GM18505 (cell line): ENCODE results near the gene PMAIP1.
"Not testable (repeated sequence)": the region's sequence is repeated elsewhere in the genome, so short reads cannot be mapped to it uniquely, and the experiment has no call there.

ENCODE experiments used
- ATAC-seq: cut with Tn5 transposase; IDR thresholded peaks from one replicate; pipeline ENCODE4 v1.9.1; 2021; ENCODE audit not compliant: unreplicated experiment
- POLR2A ChIP-seq: IDR thresholded peaks from 4 replicates; pipeline ENCODE4 v1.6.1; 2011; ENCODE audit warnings: borderline replicate concordance; ENCODE audit not compliant: insufficient read depth, insufficient read length; ENCODE audit errors: extremely low read depth

Gene PMAIP1

DNA sequence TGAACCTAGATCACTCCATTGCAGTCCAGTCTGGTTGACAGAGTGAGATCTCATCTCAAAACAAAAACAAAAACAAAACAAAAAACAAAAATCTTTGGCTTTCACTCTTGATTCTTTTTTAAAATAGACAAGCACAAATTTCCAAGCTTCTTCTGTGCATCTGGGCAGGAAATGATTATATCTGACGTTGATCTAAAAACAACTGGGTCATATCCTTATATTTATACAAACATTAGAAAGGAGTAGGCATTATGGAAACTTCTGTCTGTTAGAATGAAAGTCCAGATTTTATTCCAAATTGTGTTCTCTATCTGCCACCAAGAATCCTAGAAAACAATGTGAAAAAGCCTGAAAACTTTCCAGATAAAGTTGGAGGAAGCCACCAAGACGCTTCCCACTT, 26.2 kb upstream of the PMAIP1 start:
- no peak for TF ChIP-seq POLR2A
- no peak for ATAC-seq

DNA sequence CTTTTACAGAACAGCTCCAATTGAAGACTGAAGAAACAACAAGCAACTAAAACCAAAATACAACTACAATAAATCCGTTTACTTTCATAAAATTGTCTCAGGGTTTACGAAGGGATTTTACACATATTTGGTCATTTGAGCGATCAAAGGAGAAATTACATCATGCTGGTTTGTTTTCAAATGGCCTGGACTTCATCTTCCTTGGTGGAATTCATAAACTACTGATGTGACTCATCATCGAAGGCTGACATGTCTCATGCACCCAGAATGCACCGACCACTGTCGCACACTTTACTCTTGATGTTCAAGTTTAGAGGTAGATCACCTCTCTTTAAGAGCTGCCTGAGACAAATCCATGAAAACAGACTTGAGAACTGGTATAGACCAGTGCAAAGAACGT, 25.6 kb upstream of the PMAIP1 start:
- no peak for ATAC-seq
- TF ChIP-seq POLR2A: no peak

DNA sequence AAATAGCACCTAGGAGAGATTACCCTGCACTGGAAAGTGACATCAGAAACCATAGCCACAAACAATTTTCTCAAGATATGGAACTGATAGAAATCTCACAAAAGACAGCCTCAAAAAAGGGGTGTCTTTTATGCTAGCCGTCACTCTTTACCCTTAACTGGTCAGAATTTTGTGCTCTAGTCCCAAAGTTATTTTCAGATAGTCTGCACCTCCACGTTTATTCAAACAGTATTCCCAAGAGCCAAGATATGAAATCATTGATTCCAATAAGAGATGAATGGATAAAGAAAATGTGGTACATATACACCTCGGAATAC, 23.5 kb upstream of the PMAIP1 start:
- ATAC-seq: peak; percentile 64
- TF ChIP-seq POLR2A: no peak

DNA sequence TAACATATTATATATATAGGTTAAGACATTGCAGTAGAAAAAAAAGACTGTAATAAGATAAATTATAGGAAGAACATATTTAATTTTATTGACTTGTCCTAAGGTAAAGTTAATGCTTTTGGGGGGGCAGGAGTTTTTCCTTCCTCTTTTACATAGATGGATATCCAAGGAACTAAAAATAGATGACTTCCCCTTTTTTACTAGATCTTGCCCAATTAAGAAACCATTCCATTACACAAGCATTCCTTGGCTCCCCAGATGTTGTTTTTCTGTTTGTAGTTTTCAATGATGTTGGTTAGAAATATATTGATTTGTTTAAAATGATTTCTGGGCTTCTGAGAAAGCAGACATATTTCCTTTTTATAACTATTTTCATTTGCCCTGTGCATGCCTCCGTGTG, 22.4 kb upstream of the PMAIP1 start:
- ATAC-seq: no peak

DNA sequence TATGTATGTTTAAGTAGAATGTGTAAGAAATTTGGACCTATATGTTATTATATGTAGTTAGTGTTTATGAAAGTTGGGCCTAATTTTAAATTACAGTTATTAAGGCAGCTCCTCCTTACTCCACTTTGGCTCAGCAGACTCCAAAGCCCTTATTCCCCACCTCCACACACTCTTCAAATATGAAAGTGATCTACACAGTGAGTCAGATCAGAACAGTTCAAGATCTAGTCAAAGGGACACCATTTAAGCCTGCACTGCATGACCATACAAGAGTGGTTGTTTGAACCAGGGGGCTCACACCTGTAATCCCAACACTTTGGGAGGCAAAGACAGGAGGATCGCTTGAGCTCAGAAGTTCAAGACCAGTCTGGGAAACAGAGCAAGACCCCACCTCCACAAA, 21.2 kb upstream of the PMAIP1 start:
- ATAC-seq: no peak

More for the DNA sequence above, 22.4 kb upstream of the PMAIP1 start:
- no peak for TF ChIP-seq POLR2A

DNA sequence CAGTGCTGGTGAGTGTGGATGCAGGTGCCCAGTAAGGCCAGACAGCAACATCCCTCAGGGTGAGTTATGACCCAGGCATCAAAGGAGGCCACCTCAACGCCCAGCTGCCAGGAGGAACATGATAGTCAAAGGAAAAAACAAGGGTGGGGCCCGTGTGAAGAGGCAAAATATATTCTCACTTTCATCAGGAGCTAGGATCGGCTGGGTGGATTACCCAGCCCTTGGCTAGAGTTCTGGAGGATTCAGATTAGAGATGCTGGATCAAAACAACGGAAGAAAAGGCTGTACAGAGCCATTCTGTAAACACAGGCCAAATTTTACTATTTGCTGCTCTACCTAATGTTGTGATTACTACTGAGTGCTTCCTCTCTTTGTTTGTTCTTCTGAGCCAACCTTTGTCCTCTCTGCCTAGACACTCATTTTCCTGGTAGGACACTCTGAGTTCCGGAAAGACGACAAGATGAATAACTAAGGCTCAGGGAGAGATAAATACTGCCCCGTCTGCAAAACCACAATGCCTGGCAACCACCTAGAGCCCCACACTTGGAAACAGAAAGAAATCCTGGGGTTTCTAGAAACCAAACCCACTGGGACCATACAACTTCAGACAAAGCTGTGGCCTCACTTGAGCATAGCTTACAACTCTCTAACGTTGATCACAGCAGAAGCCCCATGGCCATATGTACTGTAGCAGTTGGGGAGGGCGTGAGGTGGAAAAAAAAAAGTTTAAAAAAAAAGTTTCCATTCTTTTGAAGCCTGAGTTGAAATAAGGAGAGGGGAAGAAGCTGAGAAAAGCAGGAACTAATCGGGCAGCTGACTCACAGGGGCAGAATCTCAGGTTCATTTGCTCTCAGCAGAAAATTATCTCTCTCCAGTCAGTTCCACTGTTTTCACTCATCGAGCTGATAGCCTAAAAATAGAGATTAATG, 17.8 kb upstream of the PMAIP1 start:
- no peak for TF ChIP-seq POLR2A
- ATAC-seq: no peak

More for the DNA sequence above, 21.2 kb upstream of the PMAIP1 start:
- TF ChIP-seq POLR2A: no peak

DNA sequence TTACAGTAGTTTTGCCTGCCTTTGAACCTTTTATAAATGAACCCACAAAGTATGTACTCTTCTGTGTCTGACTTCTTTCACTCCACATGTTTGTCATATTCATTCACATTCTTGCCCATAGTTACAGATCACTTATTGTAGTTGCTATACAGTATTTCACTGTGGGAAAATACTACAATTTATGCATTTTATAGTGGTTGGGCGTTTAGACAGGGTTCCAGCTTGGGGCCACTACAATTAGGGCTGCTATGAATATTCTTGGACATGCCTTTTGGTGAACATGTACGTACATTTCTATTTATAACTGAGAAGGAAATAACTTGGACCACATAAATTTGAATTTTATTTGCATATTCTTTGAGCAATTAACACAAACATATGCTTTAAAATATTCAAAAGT, 15.4 kb upstream of the PMAIP1 start:
- no peak for TF ChIP-seq POLR2A
- no peak for ATAC-seq

DNA sequence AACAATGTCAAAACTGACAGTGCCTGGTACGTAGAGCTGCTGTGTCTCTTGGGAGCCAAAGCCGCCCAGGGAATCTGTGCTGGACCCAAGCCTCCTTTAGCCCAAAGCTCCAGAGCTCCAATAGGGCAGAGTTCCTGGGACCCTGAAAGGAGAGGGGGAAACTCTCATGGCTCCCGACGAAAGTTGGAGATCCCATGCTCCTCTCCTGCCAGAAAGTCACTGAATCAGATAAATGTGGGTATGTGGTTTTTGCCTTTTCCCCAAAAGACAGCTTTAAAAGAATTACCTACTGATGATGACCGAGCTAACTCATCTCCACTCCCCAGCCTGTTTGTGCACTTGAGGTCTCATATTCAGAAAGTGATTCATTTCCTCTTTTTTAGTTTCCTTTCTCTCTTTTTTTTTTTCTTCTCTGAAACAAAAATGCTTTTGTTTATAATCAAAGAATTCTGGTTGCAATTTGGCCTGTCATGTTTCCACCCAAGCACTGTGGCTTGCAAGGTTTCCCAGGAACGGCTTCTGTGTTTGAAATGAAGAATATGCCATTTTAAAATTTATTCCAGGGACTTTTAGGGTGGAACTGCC, 14.1 kb upstream of the PMAIP1 start:
- no peak for TF ChIP-seq POLR2A
- peak; percentile 77 for ATAC-seq

DNA sequence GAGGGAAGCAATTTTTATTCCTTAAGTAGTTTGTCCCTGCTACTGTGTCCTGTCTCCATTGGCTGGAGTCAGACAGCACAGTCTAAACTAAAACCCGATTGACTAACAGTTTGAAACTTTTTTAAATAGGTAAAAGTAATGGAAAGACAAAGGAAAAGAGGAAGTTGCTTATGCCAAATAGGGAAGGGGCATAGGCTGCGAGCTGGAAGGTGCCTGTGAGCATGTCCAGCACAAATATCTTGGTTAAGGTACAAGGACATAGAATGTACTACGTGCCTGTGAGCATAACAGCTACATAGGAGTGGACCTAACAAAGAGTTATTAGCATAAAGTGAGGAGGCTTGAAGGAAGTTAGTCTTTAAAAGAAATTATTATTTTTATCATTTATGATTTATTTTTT, 13.4 kb upstream of the PMAIP1 start:
- not testable (repeated sequence) for ATAC-seq

DNA sequence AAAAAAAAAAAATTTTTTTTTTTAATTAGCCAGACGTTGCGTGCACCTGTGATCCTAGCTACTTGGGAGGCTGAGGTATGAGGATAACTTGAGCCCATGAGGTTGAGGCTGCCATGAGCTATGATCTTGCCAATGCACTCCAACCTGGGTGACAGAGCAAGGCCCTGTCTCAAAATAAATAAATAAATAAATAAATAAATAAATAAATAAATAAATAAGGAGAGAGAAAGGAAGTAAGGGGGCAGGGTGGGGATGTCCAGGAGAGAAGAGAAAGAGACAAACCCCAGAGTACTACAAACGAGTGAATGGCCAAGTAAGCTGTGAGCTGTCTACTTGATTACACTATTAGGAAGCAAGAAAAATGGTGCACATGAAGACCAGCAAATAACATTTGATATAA, 7.7 kb upstream of the PMAIP1 start:
- TF ChIP-seq POLR2A: no peak
- ATAC-seq: no peak

DNA sequence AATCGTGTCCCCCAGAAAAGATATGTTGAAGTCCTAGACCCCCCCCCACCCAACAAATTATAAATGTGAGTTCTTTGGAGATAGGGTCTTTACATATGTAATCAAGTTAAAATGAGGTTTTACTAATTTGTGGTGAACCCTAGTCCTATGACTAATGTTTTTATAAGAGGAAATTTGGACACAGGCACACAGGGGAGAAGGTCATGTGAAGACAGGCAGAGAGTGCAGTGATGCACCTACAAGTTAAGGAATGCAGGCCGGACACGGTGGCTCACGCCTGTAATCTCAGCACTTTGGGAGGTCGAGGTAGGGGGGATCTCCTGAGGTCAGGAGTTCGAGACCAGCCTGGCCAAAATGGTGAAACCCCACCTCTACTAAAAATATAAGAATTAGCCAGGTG, 5.8 kb upstream of the PMAIP1 start:
- TF ChIP-seq POLR2A: no peak
- ATAC-seq: no peak

DNA sequence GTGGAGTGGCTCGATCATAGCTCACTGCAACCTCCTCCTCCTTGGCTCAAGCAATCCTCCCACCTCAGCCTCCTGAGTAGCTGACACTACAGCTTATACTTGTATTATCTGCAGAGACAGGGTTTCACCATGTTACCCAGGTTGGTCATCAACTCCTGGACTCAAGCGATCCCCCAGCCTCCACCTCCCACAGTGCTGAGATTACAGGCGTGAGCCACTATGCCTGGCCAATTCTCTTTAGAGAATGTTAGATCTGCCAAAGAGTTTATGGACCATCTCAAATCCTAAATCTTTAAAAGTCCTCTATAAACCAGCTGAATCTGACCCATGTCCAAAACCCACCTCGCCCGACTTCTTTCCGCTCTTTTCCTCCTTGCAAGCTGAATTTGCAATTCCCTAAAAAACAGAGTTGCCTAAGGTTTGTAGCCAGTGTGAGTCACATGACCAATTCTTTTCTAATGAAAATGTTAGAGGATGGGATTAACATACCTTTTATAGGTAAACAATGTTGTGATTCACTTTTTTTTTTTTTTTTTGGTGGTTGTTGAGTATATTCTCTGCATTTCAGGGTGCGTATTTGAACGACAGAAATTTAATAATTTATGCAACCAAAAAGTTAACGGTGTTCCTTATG, 2.4 kb upstream of the PMAIP1 start:
- no peak for ATAC-seq
- TF ChIP-seq POLR2A: no peak

DNA sequence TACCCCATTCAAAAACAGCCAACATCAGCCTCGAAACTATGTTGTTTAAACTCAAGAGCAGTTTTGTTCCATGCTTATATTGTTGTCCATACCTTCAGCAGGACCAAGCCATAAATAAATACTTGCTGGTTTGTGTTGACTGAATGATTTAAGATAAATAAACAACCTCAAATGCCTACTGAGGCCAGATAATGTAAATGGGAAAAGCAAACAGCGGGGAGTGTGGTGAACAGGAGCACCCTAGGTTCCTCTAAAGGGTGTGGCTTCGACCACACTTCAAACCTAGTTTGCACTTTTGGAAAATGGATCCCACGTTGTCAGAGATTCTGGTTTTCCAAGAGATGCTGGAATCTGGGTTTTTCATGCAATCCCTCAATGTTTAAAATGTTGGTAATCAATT, 1.7 kb upstream of the PMAIP1 start:
- ATAC-seq: no peak
- no peak for TF ChIP-seq POLR2A
